NCI-H460 (cell line): ENCODE data around the gene TGM1. TPM values are rescaled to one million over a fixed set of nuclear protein-coding genes. Genes with fewer than 3 reads are reported as not detected.

Experiments
- DNase-seq: peaks from one replicate; pipeline ENCODE4 v3.0.0-alpha.2; 2016; ENCODE audit warnings: low read depth; ENCODE audit errors: extremely low read depth
- polyA plus RNA-seq: library from polyadenylated mRNA; depleted of rRNA; stranded (reverse); fragments of >200 nt; gene quantifications from 2 replicates; pipeline ENCODE4 v1.2.3, GENCODE V29; 2014; cell fraction: nucleus; rRNA removed
- total RNA-seq: library from RNA; depleted of rRNA; stranded (reverse); fragments of >200 nt; shearing (Covaris generic); gene quantifications from 2 replicates; pipeline ENCODE4 v1.2.3, GENCODE V29; 2014; rRNA removed

Gene TGM1
- total RNA-seq: 5.2 TPM in 2 replicates
- 9.2 and 9.4 TPM in 2 replicates for polyA plus RNA-seq

- DNase-seq: no peak
Observed at GRCh38 chr14:24262821-24263733, at the start of gene TGM1. Gene TGM1, minus strand, starts transcription at chr14:24263177. Its CDS starts 825 bp downstream, at chr14:24262352.

DNA sequence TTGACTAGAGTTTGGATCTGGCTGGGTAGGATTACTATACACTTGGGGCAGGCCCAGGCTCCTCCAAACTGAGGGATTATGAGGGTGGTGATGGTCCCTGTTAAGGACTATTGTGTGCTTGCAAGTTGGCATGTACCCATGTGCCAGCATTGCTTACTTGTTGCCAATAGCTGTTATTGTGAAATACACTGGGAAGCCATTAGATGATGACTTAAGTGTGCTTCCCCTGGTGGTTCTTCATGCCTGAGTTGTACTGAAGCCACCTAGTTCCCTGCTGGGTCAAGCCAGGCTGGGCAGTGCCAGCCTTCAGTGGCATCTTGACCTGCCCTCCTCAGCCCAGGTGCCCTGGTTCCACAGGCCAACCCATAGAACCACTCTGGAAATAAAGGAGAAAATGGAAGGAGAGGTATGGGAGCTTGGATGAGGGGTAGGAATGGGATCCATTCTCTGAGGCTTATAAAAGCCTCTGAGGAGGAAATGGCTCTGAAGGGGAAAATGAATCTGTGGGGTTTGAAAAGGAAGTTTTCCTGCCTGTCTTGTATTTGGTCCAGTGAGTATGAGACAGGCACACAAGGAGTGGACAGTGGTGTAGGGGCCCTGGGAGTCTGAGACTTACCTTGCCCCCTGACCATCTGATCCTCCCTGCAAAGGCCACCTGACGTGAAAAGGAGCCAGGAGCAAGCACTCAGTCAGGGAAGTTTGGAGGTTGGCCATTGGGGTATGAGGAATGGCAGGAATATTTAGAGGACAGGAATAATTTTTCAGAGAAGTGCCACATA lies 49.0 kb upstream of the TGM1 start:
- no peak for DNase-seq

GRCh38 chr14:24310646-24311604 lies 47.9 kb upstream of the TGM1 start, which contains the start of gene LTB4R:
Gene LTB4R, plus strand, starts transcription at chr14:24311502. Its CDS starts 4,150 bp downstream, at chr14:24315652.
- DNase-seq: no peak

GRCh38 chr14:24310265-24310645 lies 47.3 kb upstream of the TGM1 start:
- DNase-seq: no peak

DNA sequence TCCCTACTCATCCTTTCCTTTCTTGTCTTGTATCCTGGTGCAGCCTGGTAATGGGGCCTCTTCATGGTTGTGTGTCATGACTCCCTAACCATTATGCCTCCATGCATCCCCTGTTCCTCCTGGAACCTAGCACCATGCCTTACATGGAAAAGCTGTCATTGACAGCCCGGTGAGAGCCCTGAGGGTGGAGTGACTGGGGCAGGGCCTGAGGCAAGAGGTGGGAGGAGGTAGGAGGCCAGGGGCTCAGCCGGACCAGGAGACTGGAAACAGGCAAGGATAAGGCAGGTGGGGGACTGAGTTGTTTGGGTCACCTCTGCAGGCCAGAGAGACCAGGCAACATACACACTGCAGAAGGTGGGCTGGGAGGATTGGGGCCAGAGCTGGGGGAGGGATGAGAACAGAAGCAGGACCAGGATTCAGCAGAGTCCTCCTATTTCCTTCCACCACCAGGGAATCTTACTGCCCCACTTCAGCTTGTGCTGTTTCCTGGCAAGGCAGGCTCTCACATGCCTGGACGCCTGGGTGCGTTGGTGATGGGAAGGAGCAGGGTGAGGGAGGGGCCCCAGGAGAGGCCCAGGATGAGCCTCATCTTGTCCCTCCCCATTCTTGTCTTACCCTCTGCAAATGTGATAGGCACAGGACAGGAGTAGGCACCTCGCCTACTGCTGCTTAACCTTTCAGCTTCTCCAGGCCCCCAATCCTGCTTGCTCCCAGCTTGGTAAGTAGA lies 46.7 kb upstream of the TGM1 start, which contains the start of gene LTB4R2:
Gene LTB4R2, plus strand, starts transcription at position 603 of the 727 bp plus-strand sequence. CDS start 525 bp downstream, outside the sequence.
- DNase-seq: no peak

- no peak for DNase-seq
Observed at GRCh38 chr14:24308342-24309124, 45.6 kb upstream of the TGM1 start.

DNA sequence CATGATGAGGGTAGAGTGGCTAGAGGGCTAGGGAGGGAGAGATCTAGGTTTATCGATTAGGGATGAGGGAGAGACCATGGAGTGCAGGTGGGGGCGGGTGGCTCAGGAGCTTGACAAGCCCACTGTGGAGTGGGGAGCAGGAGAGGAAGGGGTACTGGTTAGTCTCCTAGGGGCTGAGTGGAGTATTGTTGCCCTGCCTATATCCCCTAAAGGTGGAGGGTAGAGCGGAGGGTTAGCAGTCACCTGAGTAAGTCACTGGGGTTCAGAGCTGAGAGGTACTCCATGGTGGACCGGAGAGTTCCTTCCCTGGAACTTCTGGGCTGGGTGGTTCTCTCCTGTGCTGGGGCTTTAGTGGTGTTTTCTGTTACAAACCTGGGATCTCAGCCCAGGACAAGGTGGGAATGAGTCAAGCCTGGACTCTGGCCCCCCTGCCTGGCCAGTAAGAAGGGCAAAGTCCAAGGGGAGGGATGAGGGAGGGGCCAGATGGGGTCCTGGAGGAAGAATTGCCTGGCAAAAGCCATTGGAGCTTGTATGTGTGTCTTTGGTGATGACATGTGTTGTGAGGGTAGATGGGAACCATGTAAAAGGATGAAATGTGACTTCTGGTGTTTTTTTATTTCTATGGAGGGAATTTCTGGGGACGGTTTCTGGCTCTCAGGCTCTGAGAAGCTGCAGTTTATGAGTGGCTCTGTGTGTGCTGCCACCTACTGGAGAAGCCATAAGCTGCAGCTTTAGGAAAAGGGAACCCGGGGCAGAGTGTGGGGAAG lies 44.8 kb upstream of the TGM1 start, which contains the start of gene CIDEB:
Gene CIDEB, minus strand, starts transcription at position 403 of the 767 bp plus-strand sequence. Its CDS starts 119 bp downstream, at position 284.
- DNase-seq: peak; percentile 58

GRCh38 chr14:24307156-24307574 lies 44.2 kb upstream of the TGM1 start:
- no peak for DNase-seq

GRCh38 chr14:24304019-24304387 lies 41.0 kb upstream of the TGM1 start:
- no peak for DNase-seq

- no peak for DNase-seq
Observed at GRCh38 chr14:24300326-24300980, 37.5 kb upstream of the TGM1 start.

- DNase-seq: peak; percentile 85
Observed at GRCh38 chr14:24299255-24300191, 36.5 kb upstream of the TGM1 start, which contains the start of the genes DHRS1 and NOP9. Gene DHRS1, minus strand, starts transcription at chr14:24299780. Its CDS starts 674 bp downstream, at chr14:24299106. Gene NOP9, plus strand, starts transcription at chr14:24299850. Its CDS starts 105 bp downstream, at chr14:24299955.

- DNase-seq: peak; percentile 33
Observed at GRCh38 chr14:24298892-24299254, 35.9 kb upstream of the TGM1 start.

DNA sequence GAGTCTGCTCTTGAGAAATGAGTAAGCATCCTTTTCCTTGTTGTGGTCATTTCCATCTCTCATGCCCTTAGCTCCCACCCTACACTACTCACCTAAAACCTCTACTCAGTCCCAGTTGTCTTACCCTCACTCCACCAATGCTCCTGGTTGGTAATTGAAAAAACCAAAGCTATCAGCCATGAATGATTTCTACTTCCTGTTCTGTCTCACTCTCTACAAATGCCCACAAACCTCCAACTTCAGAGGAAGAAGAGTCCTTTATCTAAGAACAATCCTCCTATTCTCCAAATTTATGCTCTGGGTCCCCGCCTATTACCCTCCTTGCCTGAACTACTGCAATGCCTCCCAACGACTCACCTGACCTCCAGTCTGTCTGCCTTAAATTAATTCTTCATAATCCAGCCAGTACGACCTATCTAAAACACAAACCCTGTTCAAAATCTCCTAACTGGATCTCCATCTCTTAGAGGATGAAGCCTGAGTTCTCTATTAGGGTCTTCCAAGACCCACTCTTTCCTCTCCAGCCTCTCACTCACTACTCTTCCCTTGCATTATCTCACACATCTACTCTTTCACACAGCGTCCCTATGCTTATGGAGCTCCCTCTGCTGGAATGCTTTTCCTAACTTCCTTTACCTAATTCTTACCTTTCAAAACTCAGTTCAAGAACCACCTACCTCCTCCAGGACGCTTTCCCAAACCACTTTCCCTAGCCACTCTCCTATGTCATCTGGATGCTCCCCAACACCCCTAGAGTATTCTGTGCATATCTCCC lies 34.4 kb upstream of the TGM1 start:
- DNase-seq: peak; percentile 54

- peak; percentile 84 for DNase-seq
Observed at GRCh38 chr14:24296341-24297157, 33.6 kb upstream of the TGM1 start.
